ENCODE data around the gene TDRD1.

Gene TDRD1

GRCh38 chr10:114239117-114239993 is 60.2 kb downstream of the TDRD1 start, which contains the start of gene VWA2:
VWA2 (plus strand) TSS chr10:114239254; CDS start chr10:114248714, 9,460 bp downstream.
- no peak for DNase-seq (ENCODE audit: low spot score)

DNA sequence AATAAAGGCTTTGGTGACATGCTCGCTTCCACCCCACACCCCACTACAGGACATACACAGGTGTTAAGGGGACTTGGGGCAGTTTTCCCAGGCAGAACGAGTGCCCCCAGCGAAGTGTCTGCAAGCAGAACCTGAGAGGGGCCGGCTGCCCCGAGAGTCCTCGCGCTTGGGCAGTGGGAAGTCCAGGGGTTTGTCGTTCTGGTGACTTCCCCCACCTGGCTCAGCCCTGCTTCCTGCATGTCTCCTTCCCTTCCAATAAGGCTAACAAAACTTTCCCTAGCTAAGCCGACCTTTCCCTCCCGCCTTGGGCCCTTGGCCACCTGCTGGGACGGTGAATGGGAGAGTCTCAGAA is 60.8 kb downstream of the TDRD1 start:
- no peak for DNase-seq (ENCODE audit: low spot score)

- no peak for DNase-seq (ENCODE audit: low spot score)
These were observed 63.1 kb downstream of the TDRD1 start for GRCh38 chr10:114242235-114242634.

DNA sequence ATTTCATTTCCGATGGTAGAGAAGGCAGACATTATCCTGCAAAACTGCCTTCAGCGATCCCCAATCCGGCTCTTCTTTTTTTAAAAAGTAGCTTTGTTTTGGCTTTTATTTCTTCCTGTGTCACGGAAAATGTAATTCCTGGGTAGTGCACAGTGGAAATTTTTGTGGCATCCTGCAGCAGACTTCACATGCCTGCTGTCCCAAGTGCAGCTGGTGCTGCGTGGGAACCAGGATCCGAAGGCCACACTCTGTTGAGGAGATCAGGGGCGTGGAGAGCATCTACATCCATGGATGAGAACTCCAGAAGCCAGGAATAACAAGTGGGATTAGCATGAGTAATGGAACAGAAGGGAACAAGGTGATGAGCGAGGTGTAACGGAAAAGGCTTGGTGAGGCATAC is 64.5 kb downstream of the TDRD1 start:
- DNase-seq (ENCODE audit: low spot score), result no peak

DNA sequence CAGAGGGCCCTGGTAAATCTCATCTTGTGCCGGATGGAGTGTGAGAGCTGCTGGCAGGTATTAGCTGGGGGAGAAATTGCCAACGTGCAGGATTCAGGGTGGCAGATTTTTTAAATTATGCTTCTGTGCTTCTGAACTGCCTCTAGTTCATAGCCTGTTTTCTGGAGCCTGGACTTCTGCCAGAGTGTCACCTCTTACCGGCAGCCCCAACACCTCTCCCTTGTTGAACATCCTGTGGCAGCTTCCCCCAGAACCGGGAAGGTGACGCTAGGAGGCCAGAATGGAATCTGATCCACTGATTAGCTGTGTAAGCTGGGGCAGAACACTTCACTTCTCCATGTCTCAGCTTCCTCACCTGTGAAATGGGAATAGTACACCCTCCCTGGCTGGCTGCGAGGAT is 65.0 kb downstream of the TDRD1 start:
- DNase-seq (ENCODE audit: low spot score), result no peak

DNA sequence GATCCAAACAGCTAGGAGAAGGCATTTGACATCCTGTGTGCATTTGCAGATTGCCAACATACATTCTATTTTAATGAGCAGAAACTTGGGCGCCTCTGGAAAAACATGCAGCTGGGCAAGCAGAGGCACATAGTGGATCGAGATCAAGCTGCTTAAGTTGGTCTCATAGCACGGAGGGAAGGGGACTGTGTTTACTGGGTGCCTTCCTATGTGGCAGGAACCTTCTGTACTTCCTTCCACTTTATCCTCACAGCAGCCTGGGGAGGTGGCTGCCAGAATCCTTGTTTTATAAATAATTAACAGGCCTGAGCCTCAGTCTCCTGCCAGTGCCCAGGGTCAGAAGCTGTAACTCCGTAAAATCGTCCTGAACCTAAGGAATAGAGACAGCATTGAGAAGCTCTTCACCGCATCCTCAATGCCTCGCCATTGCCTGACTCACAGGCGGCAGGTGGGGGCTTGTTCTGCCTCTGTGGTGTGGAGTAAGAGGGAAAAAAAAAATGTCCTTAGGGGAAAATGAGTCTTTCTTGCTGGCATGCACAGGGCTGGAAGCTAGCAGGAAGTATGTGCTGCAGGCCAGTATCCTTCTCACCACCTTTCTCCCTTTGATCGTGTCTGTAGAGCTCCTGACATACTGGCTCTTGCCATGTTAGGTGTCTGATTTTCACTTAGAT is 66.1 kb downstream of the TDRD1 start:
- no peak for DNase-seq (ENCODE audit: low spot score)

DNA sequence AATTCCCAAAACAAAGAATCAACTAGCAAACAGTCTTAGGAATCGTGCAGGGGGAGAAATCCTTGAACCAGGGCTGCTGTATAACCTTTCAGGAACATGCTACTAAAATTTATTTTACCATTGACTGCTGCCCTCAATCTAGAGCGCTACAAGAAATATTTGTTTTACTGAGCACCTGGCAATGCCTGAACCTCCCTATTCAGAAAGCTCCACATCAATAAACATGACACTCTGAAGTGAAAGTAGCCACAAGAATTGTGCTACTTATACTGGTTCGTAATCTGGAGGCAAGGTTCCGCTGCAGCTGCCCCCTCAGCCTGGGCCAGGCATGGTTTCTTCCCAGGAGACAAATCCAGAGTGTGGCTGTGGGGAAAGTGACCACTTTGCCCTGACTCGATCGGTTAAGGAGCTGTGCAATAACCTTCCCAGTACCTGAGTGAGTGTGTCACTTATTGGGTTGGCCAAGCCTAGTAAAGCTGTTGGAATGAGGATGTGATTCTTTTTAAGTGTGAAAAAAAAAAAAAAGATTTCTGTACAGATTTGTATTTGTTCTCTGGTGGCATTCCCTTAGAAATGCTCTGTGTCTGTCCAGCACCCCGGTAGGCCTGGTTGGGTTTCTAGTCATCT is 67.6 kb downstream of the TDRD1 start:
- no peak for DNase-seq (ENCODE audit: low spot score)

GRCh38 chr10:114250236-114250635 is 71.1 kb downstream of the TDRD1 start:
- no peak for DNase-seq (ENCODE audit: low spot score)

DNA sequence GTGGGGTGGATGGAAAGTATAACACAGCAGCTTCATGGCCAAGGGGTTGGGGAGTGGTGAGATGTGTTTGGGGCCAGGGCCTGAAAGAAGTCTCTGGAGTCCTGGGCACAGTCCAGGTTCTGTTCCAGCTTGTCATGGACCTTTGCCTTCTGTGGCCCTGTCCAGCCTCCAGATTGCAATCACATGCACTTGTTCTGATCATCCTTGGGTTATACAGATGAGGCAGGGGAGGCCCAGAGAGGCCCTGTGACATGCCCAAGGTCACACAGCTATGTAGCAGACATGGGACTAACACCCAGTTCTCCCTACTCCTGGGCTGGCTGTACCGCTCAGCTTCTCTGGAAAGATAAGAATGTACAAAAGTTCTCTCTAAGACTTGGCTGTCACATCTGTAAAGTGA is 71.6 kb downstream of the TDRD1 start:
- DNase-seq (ENCODE audit: low spot score), result no peak

- no peak for DNase-seq (ENCODE audit: low spot score)
These were observed 72.9 kb downstream of the TDRD1 start for GRCh38 chr10:114252092-114252491.

DNA sequence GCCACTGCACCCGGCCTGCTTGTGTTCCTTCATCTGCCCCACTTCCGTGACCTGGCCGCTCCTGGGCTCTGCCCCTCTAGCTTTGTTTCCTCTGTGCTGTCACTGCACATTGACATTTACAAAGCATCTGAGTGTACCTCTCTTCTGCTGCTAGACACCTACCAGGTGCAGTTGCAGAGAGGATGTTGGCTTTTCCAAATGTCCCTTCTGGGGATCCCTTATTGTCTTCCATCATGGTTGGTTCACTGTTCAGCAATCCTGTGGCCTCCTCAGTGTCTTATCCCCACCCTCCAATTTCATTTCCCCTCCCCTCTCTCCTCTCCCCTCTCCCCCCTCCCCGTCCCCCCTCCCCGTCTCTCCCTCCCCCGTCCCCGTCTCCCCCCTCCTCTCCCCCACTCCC is 73.7 kb downstream of the TDRD1 start:
- DNase-seq (ENCODE audit: low spot score), result no peak

DNA sequence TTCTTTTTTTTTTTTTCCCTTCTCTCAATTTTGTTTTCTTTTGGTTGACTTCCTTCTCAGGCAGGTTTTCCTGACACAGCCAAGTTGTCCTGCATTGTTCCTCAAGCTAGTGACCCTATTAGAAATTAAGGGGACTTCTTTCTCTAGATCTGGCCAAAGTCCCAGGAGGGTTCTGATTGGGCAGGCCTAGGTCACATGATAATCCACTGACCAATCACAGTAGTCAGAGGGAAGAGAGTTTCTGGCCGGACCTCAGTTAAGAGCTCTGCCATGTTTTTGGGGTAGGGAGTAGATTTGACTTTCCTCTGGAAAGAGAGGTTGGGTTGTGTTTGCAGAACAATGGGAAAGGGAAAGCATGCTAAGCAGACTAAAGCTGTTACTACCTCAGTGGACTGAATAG is 76.1 kb downstream of the TDRD1 start:
- no peak for DNase-seq (ENCODE audit: low spot score)

DNA sequence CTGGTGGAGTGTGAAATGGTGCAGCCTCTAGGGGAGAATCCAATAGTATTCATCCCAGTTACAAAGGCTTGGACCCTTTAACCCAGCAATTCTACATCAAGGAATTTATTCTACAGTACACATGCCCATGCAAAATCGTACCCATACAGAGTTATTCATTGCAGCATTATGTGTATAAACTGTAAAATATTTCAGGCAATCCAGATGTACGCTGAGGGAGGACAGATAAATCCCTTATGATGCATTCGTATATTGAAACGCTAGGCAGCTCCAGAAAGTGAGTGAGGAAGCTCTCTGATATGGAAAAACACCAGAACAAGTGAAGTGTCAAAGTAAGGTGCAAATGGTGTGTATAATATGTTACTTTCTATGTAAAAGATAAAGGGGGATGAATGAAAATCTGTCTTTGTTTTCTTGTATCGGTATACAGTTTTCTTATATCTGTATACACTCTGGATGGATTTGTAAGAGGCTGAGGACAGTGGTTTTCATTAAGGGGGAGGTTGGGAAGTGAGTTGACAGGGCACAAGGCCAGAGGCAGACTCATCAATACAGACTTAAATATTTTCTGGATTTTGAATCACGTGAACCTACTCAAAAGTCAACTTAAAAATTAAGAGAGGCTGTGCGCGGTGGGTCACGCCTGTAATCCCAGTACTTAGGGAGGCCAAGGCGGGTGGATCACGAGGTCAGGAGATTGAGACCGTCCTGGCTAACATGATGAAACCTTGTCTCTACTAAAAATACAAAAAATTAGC is 77.0 kb downstream of the TDRD1 start:
- no peak for DNase-seq (ENCODE audit: low spot score)

DNA sequence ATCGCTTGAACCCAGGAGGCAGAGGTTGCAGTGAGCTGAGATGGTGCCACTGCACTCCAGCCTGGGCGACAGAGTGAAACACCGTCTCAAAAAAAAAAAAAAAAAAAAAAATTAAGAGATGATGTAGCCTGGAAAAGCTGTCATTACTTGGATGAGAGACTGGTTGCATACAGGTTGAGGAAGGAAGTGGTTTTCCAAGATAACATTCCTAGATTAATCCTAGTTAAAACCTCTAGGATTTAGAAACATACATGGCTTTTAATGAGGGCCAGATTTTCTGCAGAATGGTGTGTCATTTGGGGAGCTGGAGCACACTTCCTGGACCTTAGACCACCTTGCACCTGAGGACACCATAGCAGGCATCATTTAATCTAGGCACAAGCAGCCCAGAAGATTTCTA is 77.7 kb downstream of the TDRD1 start:
- no peak for DNase-seq (ENCODE audit: low spot score)

GRCh38 chr10:114257498-114257897 is 78.3 kb downstream of the TDRD1 start:
- DNase-seq (ENCODE audit: low spot score), result no peak

- DNase-seq (ENCODE audit: low spot score), result no peak
These were observed 79.2 kb downstream of the TDRD1 start for GRCh38 chr10:114258274-114258840.

DNA sequence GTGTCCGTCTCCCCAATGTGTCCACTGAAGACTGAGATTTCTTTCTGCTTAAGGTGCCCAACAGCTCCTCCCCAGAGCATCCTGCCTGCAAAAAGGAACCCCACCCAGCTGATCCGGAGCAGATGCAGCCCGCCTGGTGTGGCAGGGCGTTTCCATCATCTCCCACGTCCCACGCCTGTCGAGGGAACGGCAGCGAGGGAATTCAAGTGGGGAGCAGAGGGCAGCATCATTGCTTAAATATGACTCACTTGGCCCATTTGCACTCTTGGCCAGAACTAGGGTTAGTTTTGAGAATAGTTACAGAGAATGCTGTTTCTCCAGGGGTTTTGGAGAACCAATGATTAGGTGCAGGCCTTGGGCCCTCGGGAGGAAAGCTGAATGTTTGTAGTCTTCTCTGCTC is 80.7 kb downstream of the TDRD1 start:
- no peak for DNase-seq (ENCODE audit: low spot score)

DNA sequence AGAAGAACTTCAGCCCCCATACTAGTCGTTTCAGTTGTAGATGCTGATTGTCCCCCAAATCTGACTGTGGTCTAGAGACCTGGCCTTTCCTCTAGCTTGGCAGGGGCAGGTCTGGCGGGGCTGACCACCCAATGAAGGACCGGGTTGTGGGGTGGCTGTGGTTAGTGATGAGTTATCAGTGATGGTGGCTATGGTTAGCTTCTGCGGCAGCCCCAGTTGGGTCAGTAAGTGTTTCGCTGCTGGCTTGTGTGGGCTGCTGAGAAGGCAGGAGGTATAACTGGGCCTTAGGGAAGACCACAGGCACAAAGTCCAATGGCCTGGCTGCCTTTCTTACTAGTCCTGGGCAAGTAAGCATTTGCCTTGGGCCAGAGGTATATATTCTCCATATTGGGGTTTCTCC is 81.2 kb downstream of the TDRD1 start:
- no peak for DNase-seq (ENCODE audit: low spot score)

DNA sequence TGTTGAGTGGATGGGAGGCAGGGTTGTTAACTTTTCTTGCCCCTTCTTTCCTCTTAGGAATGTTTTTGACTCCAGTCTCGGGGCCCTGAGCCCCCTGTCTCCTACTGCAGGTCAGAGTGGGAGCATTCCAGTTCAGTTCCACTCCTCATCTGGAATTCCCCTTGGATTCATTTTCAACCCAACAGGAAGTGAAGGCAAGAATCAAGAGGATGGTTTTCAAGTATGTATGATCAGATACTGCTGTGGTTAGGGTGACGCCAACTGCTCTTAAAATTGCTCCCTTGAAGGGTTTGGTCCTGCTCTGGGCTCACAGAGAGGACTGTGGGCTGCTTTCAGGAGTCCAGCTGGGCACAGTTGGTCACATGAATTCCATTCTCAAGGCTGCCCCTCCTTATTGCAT is 81.9 kb downstream of the TDRD1 start:
- no peak for DNase-seq (ENCODE audit: low spot score)

DNA sequence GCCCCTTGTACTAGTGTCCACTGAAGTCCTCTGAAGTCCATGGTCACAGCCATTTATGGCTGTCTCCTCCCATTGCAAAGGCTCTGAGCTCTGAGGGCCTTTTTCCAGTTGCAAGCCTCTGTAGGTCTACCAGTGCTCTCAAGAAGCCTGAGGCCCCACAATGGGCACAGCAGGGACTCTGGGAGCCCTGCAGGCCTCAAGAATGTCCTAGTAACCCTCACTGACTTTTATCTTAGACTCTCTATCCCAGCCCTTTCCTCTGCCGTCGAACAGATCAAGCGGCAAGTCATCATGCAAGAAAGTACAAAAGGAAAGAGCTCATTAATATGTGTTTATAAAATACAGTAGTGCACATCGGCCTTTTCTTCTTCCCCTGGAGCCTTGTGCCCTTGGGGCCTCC is 83.3 kb downstream of the TDRD1 start:
- no peak for DNase-seq (ENCODE audit: low spot score)

DNA sequence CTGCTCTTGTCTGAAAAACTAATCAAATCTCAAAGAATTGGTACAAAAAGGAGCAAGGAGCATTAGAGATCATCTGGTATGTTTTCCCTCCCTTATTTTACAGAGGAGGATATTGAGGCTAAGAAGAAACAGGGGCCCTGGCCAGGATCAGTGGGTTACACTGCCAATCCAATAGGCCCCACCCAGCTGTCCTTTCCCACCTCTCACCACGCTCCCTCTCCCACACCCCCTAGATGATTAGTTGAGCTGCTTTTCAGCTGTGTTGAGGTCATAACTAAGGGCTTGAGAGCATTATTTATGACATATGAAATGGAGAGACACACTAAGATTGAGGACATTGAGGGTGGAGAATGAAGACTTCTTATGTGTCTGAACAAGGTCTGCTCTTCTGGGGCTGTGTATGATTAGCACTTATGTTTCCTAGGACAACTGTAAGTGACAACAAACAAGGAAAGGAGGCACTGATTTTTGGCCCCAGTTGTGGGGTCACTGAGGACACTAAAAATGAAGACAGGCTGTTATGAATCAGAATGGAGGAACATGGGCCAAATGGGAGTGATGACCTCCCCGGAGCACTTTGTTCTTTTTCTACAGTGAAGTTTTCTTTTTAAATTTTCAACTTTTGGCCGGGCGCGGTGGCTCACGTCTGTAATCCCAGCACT is 86.4 kb downstream of the TDRD1 start:
- DNase-seq (ENCODE audit: low spot score), result no peak

GRCh38 chr10:114266521-114266920 is 87.4 kb downstream of the TDRD1 start:
- DNase-seq (ENCODE audit: low spot score), result no peak
